Fibroblast of gingiva (primary cell): ENCODE measurements around the gene GPATCH2L.

ENCODE experiments used
- DNase-seq: peaks from one replicate; pipeline ENCODE4 v3.0.0-alpha.2; 2011; ENCODE audit warnings: low read depth

Gene GPATCH2L

DNA sequence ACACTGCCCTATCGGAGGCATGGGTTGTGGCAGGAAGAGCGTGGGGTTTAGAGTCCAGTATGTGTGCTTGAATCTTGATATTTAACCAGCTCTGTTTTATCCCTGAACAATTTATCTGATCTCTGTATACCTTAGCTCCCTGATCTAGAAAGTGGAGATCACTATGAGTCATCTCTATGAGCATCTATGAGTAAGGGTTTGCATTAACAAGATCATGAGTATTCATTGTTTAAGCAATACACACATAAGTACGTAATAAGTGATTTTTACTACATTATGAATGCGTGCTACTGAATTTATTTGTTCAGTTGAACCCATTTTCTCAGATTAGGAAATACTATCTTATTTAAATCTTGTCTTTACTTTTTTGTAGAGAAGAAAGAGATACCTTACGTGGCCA is 49.4 kb downstream of the GPATCH2L start:
- peak; percentile 47 for DNase-seq

- peak; percentile 61 for DNase-seq
Observed at GRCh38 chr14:76203086-76204001, 51.6 kb downstream of the GPATCH2L start.

DNA sequence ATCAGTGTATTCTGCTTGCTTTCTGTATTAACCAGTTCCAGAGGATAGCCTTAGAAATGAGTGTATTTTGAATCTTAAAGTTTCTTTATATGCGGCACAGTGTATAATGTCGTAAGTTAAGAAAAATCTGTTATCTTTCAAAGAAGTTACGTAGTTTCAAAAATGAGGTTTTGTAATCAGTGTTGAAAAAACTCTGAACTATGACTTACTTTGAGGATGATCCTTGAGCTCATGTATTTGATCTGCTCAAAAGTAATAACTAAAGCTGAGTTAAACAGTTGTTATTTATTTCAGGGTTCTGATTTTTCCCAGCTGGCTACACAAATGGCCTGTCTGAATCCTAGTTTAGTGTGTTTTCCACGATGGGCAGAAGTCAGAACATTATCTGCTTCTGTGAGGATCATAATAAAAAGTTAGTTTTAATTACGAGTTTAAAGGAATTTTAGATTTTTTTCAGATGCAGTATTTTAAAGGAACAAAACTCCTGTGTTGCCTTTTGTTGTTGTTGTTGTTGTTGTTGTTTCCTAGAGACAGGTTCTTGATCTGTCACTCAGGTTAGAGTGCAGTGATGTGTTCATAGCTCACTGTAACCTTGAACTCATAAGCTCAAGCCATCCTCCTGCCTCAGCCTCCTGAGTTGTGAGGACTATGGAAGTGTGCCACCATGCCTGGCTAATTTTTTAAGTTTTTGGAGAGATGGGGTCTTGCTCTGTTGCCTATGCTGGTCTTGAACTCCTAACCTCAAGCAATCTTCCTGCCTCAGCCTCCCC is 52.9 kb downstream of the GPATCH2L start:
- no peak for DNase-seq

DNA sequence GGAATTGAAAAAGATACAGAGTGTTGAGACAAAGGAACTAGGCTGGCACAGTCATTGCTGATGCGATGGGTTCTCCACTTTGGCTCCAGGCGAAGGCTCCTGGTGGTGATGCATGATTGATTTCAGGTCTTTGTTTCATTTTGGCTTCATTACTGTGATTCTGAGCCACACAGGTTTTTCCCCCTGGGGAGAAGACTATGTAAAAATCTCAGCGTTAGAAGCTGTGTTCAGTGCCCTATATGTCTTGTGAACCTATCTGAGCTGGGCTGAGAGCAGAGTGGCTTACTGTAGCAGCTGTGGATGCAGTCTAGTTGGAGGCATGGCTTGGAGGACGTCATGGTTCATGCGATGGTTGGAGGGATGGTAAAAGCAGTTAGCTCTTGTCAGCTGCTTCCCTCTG is 54.0 kb downstream of the GPATCH2L start:
- DNase-seq: no peak

DNA sequence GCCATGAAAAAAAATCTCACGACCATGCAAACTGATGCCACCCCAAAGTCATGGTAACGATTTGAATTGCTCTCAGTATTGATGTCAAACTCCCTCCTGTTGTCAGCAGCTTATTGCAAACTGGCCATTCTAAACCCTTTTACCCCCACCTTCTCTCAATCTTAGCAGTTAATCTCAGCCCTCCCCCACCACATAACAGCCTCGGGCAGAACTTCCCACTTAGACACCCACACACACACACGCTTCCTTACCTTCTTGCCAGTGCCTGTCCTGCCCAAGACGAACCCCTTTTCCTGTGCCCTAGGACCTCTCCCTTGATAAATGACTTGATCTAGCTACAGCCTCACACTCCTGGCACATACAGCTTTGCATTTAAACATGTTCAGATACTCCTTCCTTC is 56.6 kb downstream of the GPATCH2L start:
- DNase-seq: no peak

DNA sequence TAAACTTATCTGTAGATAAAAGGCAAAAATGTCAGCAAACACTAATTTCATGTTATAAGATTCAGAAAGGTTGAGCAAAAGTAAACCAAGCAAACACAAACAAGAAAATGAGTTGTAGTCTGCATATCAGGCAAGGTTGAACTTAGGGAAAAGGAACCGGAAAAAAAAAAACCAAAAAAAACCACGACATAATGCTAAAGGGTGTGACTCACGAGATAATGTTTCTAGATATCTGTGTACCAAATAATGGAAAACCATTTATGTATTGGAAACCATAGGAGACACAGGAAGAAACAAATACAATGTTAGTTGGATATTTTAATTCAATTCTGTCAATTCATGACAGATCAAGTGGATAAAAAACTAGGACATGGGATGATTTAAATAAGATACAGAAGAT is 60.5 kb downstream of the GPATCH2L start:
- no peak for DNase-seq

- no peak for DNase-seq
Observed at GRCh38 chr14:76217179-76217578, 65.5 kb downstream of the GPATCH2L start.

DNA sequence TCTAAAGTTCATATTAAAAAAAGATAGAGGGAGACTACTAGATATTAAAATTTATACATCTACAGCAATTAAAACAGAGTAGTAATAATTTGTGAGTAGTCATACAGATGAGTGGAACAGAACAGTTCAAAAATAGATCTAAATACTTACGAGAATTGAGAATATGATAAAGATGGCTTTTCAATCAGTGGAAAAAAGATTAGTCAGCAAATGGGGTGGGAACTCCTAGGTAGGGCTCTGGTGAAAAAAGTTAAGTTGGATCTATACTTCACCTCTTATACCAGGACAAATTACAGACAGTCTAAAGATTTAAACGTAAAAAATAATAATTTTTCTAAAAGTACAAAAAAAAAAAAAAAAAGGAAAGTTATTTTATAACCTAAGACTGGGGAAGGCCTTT is 66.9 kb downstream of the GPATCH2L start:
- no peak for DNase-seq

DNA sequence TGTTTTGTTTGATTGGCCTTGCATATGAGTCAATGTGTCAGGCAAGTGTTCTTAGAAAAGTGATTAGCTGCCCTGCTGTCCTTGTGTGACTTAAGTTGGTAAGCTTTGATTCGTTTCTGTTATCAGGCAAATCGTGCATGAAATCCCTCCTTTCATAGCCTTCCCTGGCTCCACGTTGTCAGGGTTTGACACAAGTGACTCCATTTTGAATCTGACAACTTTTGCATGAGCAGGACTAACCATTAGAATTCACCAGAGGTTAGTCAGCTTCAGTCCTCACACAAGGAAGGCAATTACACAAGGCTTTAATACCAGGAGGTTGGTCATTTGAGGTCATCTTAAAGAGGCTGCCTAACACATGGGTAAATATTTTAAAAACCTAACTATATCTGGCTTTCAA is 68.2 kb downstream of the GPATCH2L start:
- no peak for DNase-seq

- DNase-seq: peak; percentile 73
Observed at GRCh38 chr14:76227450-76228050, 75.8 kb downstream of the GPATCH2L start.

DNA sequence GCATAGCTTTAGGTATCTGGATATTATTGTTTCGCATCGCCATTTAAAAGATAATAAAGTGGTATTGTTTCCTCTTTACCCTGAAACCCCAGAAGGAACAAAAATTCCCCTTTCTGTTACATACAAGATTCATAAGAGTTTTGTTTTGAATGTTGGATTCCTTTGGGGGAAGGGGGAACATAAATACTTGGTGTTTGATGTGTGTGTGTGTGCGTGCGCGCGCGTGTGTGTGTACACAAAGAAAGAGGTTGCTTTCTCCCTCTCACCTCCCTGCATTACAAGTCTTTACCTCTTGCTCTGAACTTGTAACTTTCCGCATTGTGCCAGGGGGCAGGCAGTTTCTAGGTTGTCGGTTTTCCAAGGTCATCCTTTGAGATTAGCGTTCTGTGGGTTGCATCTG is 76.4 kb downstream of the GPATCH2L start:
- no peak for DNase-seq

- DNase-seq: no peak
Observed at GRCh38 chr14:76232800-76233199, 81.1 kb downstream of the GPATCH2L start.

DNA sequence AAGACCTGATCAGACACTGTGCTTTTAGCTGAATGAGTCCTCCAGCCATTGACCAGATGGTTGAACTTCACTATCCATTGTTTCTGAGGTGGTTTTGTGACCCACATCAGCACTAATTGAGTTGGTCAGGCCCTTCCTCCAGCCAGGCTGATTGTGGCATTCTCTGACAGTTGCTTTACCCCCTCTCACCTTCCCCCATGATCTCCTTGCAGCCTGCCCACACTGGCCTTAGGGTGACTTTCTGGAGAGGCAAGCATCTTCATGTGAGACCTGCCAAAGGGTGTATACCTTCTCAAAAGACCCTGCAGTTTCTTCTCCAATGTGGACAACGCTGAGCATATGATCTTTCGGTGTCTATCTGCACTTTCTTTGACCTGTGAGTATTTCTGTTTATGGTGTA is 83.9 kb downstream of the GPATCH2L start:
- DNase-seq: no peak

DNA sequence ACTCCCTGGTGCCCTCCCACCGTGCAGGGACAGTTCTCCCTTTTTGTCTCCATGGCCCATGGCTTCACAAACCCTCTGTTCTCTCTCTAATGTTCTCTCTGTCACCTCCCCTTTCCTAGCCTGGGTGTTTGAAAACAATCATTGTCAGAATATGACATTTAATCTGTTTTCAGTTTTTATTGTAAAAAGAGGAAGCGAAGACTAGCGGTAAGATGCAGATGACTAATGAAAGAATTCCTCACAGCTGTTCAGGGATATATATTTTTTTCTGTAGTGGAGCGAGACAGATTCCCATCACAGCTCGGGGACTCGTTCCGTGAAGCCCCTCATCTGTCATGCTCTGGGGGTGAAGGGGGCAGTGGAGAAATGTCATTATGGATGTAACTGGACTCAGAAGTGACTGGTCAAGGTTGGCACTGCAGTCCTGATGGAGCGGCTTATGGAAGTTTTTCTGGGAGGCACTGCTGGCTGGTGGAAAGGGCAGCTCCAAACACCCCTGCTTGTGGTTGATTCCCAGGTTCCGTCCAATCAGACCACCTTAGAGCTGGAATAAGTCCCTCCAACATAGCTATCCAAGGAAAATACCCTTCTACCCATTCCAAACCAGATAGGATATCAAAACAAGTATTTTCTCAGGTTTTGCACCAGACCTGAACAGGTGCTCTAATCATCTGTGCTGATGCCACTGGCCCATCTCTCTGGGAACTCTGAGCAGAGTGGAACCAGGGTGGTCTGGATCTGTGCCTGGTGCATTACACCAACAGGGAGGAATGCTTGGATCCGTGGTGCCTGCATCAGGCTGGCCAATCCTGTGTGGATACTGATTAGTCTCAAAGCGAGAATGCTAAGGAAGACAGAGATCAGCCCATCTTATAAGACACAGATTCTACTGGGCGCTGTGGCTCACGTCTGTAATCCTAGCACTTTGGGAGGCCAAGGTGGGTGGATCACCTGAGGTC is 84.7 kb downstream of the GPATCH2L start:
- DNase-seq: no peak

DNA sequence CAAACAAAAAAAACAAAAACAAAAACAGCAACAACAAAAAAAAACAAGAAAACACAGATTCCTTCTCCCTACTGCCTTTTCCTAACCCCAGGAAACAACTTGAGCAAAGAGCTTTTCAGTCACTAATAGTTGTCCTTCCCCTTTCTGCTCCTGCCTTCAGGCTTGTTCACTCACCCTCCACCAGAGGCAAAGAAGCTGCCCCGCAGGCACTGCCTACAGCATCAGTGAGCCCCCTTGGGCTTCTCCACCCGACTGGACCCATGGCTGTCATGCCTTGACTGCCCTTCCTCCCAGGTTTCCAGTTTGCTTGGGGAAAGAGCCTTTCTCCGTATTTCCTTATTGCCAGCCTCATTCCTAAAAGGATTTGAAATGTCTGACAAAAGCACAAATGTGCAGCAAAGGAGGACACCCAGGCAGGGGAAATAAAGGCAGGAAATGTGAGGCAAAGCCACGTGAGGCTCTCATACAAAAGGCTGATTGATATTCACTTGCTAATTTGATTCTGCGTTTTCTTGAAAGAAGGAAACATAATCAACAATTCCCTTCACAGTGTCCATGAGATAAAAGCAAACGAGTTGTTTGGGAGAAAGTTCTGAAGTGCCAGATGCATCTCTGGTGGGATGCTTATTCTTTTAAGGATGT is 85.7 kb downstream of the GPATCH2L start:
- DNase-seq: no peak

DNA sequence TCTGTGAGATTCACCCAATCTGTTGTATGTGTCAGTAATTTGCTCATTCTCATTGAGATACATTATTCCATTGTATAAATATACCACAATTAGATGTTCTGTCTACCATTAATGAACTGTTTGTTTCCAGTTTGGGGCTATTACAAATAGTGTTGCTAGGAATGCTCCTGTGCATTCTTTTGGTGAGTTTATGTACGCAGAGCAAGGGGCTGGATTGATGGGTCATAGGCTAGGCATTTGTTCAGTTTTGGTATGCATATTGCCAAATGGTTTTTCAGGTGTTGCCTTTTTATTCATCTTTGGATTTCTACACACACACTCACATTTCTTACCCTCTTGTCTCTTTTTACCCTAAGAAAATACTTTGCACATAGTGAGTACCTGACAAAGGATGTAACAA is 93.4 kb downstream of the GPATCH2L start:
- DNase-seq: no peak

DNA sequence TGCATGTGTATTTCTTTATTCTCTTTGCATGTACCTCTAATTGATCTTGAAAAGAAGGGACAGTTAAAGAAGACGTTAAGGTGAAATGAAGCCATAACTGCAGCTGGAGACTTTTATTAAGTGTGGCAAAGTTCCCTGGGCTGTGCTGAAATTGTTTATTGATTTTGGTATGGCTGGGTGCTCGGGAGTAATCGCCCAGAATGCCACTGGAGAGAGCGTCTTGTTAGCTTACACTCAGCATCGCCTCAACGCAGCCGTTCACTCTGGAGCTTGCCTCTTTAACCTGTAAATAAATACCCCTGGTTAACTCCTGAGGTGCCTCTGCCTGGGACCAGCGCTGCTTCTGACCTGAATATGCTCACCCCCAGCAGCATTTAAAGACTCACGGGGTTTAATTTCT is 98.6 kb downstream of the GPATCH2L start:
- no peak for DNase-seq

DNA sequence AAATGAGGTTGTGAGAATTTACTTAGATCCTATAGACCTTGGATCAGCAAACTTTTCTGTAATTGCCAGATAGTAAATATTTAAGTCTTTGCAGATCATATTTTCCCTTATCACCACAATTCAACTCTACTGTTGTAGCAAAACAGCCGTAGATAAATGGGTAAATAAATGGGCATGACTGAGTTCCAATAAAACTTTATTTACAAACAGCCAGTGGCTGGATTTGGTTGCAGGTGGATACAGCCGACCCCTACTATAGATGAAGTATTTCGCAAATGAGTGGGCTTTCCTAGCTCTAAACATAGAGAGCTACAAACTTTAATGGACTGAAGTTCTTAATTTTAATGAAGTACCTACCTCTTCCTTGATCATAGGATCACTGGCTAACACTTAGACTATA is 100.7 kb downstream of the GPATCH2L start:
- DNase-seq: no peak

DNA sequence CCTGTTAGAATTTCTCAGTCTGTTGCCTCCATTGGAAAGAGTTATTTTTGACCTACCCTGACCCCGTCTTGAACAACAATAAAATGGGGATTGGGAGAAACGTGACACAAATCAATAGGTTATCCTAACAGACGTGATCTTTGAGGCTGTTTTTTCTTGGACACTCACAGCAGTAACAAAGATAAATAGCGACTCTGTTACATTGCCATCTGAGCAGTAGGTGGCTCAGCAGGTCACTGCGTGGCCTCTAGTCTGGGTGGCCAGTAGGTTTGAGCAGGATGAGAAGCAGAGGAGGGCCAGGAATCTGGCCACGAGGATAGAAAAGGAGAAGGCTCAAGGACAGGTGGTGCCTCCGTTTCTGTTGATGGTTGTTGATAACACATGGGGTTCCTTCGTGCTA is 101.4 kb downstream of the GPATCH2L start:
- DNase-seq: no peak

GRCh38 chr14:76256545-76256944 is 104.8 kb downstream of the GPATCH2L start:
- no peak for DNase-seq

DNA sequence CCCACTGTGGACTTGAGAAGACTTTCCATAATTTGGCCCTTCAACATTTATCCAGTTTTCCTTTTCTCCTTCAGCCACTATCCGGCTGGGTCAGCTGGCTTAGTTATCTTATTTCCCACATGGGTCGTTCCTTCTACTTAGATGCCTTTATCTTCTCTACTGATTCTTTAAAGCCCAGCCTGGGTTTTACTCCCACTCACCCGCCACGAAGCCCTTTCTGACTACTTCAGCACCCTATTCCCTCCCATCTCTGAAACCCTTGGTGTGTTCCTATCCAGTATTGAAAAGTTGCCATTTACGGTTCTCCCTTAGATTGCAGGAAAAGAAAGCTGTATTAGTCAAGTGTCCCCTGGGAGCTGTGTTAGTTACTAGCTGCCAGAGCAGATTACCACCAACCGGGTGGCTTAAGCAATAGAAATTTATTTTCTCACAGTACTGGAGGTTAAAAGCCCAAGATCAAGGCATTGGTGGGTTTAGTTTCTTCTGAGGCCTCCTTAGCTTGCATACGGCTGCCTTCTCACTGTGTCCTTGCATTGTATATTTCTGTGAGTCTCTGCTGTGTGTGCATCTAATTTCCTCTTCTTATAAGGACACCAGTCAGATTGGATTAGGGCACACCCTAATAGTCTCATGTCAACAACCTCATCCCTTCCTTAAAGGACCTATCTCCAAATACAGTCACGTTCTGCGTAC is 105.5 kb downstream of the GPATCH2L start:
- DNase-seq: peak; percentile 70
